Prostate gland (tissue), 2 donors: ENCODE data around the gene BPIFB2. TPM values are rescaled to one million over a fixed set of nuclear protein-coding genes. Genes with fewer than 3 reads are reported as not detected.
"Not testable (repeated sequence)": the region's sequence is repeated elsewhere in the genome, so short reads cannot be mapped to it uniquely, and the experiment has no call there.

Experiments used
- DNase-seq: peaks from one replicate; pipeline ENCODE4 v3.0.0-alpha.2; 2019; ENCODE audit warnings: low spot score
- H3K27ac ChIP-seq, 2 donors: fragments of 200-600 bp; sonication (generic); 2 replicates each; pipeline ENCODE4 v1.5.1; 2017 to 2019
- H3K27me3 ChIP-seq: fragments of 200-600 bp; sonication (generic); replicated peaks from 2 replicates; pipeline ENCODE4 v1.5.1; 2019; ENCODE audit not compliant: insufficient read depth
- H3K36me3 ChIP-seq, 2 donors: fragments of 200-600 bp; sonication (generic); 1 replicate in 1 of 2; 2 replicates in 1 of 2; pipeline versions ENCODE4 v1.5.1 to v1.8.1; 2017 to 2019
- H3K4me1 ChIP-seq: fragments of 200-600 bp; sonication (generic); replicated peaks from 2 replicates; pipeline ENCODE4 v1.5.1; 2019
- H3K4me3 ChIP-seq, 2 donors: fragments of 200-600 bp; sonication (generic); 2 replicates each; pipeline ENCODE4 v1.5.1; 2017 to 2019
- H3K9me3 ChIP-seq: fragments of 200-600 bp; sonication (generic); 2 replicates; pipeline ENCODE4 v1.5.1; 2017
- CTCF ChIP-seq, 4 experiments: fragments of 200-600 bp in 2 of 4; fragments of 450-650 bp in 2 of 4; sonication (generic) in 2 of 4; IDR thresholded peaks; 1 replicate in 3 of 4; 2 replicates in 1 of 4; pipeline ENCODE4 v1.5.1; 2016 to 2019; ENCODE audit warnings: antibody characterized with exemption in 4 of 4, mild to moderate bottlenecking in 2 of 4, moderate library complexity in 2 of 4
- POLR2A ChIP-seq: fragments of 450-650 bp; IDR thresholded peaks from one replicate; pipeline ENCODE4 v1.6.1; 2016; ENCODE audit warnings: antibody characterized with exemption, mild to moderate bottlenecking
- POLR2AphosphoS5 ChIP-seq: sonication (generic); formaldehyde crosslinking; IDR thresholded peaks from one replicate; pipeline ENCODE4 v1.6.1; 2017; ENCODE audit warnings: antibody characterized with exemption
- WGBS: methylation state at CpG from one replicate; pipeline ENCODE4 v1.1.5; 2018; 5-methylcytosine and 5-hydroxymethylcytosine counted together
- intact Hi-C: fragments of 100-400 bp; cut with DNase I; formaldehyde crosslinking; loops from one replicate; pipeline ENCODE4 v1.14.2; 2022
- total RNA-seq, 2 donors: library from RNA; depleted of rRNA; stranded (reverse); fragments of >200 nt; gene quantifications; one replicate each; pipeline ENCODE4 v1.1.0, GENCODE V29; 2016

The BPIFB2 gene
- total RNA-seq, 2 donors from 2014 or later: 5.1 TPM; not detected in 1

DNA sequence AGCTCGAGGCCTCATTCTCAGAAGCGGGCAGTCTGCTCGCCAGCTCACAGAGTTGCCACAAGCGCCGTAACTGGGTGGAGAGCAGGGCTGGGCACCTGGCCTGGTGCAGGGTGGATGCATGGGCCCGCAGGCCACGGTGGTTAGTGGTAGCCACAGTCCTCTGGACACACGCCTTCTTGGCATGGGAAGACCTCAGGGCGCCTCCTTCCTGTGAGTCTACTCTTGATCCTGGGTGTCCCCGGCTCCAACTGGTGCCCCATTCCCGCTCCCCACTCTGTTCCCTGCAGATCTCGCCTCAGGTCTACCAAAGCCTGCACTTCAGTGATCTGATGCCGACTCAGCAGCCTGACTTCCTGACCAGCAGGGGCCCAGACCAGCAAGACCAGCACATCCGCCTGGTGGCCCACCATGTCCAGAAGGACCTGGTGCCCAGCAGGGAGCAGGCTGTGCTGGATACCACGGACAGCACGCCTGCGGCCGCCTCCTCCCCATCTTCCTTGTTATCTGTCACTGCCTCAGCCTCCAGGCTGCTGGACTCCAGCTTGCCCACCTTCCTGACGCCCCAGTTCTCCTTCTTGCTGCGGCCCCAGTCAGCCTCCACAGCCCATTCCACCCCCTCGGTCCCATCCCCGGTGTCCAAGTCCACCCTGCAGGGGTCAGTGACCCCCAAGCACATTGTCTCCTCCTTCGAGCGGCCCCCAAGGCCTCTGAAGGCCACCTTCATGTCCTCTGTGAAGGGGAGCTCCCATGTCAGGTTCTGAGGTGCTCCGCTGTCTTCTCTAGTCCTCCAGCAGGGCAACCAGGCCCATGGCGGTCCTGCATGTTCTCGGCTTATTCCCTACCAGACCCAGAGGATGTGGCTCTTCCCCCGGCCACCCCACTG lies 46.4 kb upstream of the BPIFB2 start:
- WGBS: 91% methylated on average over 28 of the region's 28 CpGs
- Histone ChIP-seq H3K27ac (no peak overlapping the region), H3K27me3 (no peaks in the 10 kb centered on the region), H3K9me3 (no peaks in the 10 kb centered on the region), H3K4me1 (no peaks in the 10 kb centered on the region), H3K36me3 (no peaks in the 10 kb centered on the region), H3K4me3 (no peak overlapping the region)
- no peak for DNase-seq
- TF ChIP-seq POLR2AphosphoS5 (no peak), POLR2A (no peak), CTCF (IDR thresholded peaks at IDR 0.05) (no peak)
- intact Hi-C loops: no loop called here

DNA sequence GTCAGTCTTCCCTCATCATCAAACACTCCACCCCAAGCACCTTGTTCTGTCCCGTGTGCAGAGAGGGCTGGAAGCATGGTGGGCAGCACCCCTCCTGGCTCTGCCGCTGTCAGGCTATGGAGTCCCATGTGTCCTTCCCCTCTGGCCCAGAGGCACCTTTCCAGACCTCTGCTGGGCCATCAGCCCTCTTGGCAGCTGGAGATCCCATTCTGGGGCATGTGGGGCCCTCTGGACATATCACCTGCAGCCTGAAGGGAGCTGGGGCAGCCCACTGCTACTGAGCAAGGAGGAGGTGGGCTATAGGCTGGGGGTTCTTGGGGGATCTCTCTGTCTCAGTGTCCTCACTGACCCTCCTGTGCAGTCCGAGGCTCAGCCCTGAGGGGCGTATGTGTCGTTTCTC lies 45.5 kb upstream of the BPIFB2 start:
- H3K27me3 ChIP-seq: no peaks in the 10 kb centered on the region
- H3K27ac ChIP-seq: no peak overlapping the region
- no peaks in the 10 kb centered on the region for H3K4me1 ChIP-seq
- 86% methylated on average over 5 of the region's 5 CpGs for WGBS
- no peaks in the 10 kb centered on the region for H3K9me3 ChIP-seq
- DNase-seq: no peak
- no peaks in the 10 kb centered on the region for H3K36me3 ChIP-seq
- TF ChIP-seq CTCF (IDR thresholded peaks at IDR 0.05) (no peak), POLR2A (no peak), POLR2AphosphoS5 (no peak)
- H3K4me3 ChIP-seq: no peak overlapping the region
- intact Hi-C loops: no loop called here

DNA sequence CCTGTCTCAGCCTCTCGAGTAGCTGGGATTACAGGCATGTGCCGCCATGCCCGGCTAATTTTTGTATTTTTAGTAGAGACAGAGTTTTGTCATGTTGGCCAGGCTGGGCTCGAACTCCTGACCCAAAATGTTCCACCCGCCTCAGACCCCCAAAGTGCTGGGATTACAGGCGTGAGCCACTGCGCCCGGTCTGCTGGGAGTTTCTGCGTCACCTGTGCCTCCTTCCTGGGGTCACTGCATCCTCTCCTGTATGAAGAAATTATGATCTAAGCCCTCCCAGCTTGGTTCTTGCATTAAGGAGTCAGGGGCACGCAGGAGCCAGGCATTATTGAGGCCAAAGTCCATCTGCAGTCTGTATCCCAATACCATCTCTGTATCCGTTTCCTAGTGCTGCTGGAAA lies 44.9 kb upstream of the BPIFB2 start:
- DNase-seq, H3K36me3 ChIP-seq, H3K9me3 ChIP-seq, H3K27me3 ChIP-seq, H3K27ac ChIP-seq, H3K4me3 ChIP-seq, intact Hi-C loops, H3K4me1 ChIP-seq: not testable (repeated sequence)
- WGBS: 89% methylated on average over 11 of the region's 11 CpGs

GRCh38 chr20:32963176-32963575 lies 44.3 kb upstream of the BPIFB2 start:
- WGBS: 88% methylated on average over 5 of the region's 5 CpGs
- Histone ChIP-seq H3K36me3 (no peaks in the 10 kb centered on the region), H3K4me3 (no peak overlapping the region), H3K27ac (no peak overlapping the region), H3K4me1 (no peaks in the 10 kb centered on the region), H3K27me3 (no peaks in the 10 kb centered on the region), H3K9me3 (no peaks in the 10 kb centered on the region)
- DNase-seq: no peak
- TF ChIP-seq POLR2AphosphoS5: no peak
- TF ChIP-seq POLR2A: no peak
- no peak for TF ChIP-seq CTCF (IDR thresholded peaks at IDR 0.05)
- intact Hi-C loops: no loop called here

- intact Hi-C loops: no loop called here
- H3K9me3 ChIP-seq: no peaks in the 10 kb centered on the region
- DNase-seq: no peak
- no peaks in the 10 kb centered on the region for H3K36me3 ChIP-seq
- TF ChIP-seq POLR2AphosphoS5 (no peak), POLR2A (no peak), CTCF (IDR thresholded peaks at IDR 0.05) (no peak)
- 95% methylated on average over 6 of the region's 6 CpGs for WGBS
- H3K4me1 ChIP-seq: no peaks in the 10 kb centered on the region
- H3K27me3 ChIP-seq: no peaks in the 10 kb centered on the region
- H3K27ac ChIP-seq: no peak overlapping the region
- H3K4me3 ChIP-seq: no peak overlapping the region
Measured at GRCh38 chr20:32964575-32964974, 42.9 kb upstream of the BPIFB2 start.
